HG03354 (cell line): ENCODE measurements around the gene CYYR1.

Experiments used
- ATAC-seq: cut with Tn5 transposase; IDR thresholded peaks from one replicate; pipeline ENCODE4 v1.9.1; 2021; ENCODE audit warnings: mild to moderate bottlenecking; ENCODE audit not compliant: unreplicated experiment, poor library complexity, severe bottlenecking

The CYYR1 gene

DNA sequence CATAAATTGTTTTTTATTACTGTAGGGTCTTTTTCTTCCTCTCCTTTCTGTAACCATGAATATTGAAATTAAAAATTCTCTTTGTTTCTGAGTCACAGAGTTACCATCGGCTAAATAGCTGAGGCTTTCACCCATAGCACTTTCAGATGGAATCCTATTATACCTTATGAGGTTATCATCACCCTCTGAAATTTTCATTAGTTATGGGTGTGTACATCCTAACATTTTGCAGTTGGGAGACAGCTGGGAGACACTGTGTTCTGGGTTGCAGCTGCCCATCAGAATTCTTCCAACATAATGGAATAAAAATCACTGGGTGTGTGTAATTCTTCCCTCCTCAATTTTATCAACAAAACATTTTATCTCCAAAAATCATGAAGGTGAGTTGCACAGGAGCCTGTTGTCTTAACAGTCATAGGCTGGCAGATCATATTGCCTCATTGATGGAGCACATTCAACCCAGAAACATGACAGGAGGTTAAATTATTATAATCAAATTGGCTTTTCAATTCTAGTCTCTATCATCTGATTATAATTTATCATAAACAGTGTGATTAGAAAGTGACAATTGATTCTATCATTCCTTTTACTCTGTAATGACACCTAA is 17.4 kb downstream of the CYYR1 start:
- no peak for ATAC-seq

GRCh38 chr21:26554365-26554764 is 18.7 kb downstream of the CYYR1 start:
- ATAC-seq = no peak

DNA sequence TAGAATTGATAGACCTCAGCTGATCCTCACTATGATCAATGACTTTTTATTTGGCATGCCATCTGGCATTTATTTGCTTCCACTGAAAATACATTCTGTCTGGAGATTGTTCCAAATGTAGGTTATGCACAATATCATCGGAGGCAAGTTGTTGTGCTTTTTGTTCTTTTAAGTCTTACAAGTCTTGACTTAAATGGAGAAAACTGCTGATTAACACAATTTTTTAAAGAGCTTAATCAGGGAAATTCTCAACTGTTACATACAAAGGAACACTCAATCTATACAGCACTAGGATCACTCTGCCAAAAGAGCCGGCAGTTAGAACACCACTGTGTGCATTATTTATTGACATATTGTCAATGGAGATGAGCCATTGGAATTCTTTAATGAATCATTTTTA is 19.2 kb downstream of the CYYR1 start:
- ATAC-seq = no peak

GRCh38 chr21:26550326-26550725 is 22.8 kb downstream of the CYYR1 start:
- no peak for ATAC-seq

DNA sequence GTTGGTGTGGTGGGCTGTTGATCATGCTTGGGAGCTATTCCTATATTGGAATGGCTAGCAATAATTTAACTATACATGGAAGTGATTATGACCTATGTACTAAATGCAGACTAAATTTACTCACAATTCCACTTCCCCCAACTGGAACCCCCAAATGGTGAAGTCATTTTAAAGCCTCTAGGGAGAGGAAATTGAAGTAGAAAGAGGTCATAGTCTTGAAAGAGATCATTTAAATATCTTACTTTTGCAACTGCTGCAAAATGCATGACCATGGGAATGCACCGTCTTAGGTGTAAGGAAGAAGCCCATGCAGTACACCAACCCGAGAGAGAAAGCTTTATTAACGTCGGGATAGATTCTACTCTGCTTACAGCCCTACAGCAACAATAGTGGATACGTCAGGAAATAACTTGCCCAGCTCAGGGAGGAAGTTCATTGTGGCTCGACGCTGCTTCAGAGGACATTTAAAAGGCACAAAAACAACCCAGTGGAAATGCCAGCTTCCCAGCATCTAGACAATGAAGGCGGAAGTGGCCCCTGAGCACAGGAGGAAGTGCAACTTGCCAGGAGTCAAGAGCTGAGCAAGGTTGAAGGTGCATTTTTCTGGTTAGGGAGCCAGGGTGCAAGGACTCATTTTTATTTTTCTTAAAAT is 26.5 kb downstream of the CYYR1 start:
- ATAC-seq = no peak

GRCh38 chr21:26544201-26544775 is 28.8 kb downstream of the CYYR1 start:
- ATAC-seq = no peak

DNA sequence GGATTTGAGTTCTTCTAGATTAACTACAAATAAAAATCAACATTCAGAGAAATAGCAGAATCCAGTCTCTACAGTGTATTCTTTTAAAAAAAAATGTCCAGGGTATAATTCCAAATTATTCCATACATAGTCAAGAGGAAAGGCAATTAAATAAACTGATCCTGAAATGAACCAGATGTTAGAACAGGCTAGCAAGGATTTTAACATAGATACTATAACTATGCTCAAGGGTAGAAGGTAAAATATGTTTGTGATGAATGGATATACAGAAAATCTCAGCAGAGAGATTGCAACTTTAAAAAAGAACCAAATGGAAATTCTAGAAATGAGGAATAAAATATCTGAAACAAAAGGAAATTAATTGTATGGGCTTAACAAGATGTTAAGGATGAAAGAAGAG is 32.4 kb downstream of the CYYR1 start:
- no peak for ATAC-seq

- ATAC-seq = no peak
Measured at GRCh38 chr21:26539566-26539965, 33.5 kb downstream of the CYYR1 start.

DNA sequence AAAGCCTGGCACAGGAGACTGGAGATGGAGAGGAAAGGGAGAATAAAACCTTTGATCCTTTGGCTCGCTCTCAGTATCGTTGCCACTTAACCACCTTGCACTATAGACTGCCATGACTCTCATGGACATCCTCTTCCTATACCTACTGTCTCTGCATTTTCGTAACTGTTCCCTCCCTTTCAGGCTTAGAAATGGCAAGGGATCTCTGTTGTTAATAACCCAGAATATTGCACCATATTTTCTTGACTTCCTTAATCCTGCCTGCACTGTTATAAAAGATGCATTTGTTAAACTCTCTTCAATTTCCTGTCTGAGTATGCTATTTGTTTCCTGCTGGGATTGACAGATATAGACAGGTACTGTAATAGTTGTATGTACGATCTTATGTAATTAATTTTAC is 38.6 kb downstream of the CYYR1 start:
- no peak for ATAC-seq

DNA sequence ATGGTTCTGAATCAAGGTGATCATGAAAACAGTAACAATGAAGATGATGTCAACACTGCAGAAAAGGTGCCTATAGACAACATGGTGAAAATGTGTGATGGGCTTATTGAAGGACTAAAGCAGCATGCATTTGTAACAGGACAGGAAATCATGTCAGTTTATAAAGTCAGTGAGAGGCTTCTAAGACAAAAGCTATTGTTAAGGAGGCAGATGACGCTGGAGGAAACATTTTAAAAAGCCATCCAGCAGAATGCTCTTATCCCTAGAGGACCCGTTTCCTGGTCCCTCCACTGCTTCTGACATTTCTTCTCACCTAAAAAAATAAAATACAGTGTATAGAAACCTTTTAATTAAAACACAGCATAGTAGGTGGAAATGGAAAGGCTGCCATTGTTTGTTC is 40.9 kb downstream of the CYYR1 start:
- ATAC-seq = no peak

- no peak for ATAC-seq
Measured at GRCh38 chr21:26529526-26529925, 43.6 kb downstream of the CYYR1 start.

- no peak for ATAC-seq
Measured at GRCh38 chr21:26528882-26529281, 44.2 kb downstream of the CYYR1 start.

DNA sequence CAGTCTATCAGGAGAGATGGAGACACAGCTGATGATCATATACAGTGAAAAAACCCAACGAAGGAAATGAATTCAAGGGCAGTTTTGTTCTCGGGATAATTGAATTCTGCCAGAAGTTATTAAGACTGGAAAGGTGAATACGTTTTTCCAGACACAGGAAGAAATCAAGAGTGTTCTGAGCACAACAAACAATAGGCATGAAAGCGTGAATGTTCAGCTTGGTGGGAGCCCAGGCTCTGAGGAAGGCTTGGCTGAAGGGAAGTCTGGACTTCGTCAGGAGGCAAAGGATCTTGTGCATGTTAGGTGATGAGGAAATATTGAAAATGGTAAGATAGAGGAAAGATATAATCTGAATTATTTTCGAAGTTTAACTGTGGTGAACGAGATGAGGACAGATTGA is 50.4 kb downstream of the CYYR1 start:
- no peak for ATAC-seq

- ATAC-seq = no peak
Measured at GRCh38 chr21:26519142-26519541, 53.9 kb downstream of the CYYR1 start.

- no peak for ATAC-seq
Measured at GRCh38 chr21:26515257-26515656, 57.8 kb downstream of the CYYR1 start.

- no peak for ATAC-seq
Measured at GRCh38 chr21:26513212-26513611, 59.9 kb downstream of the CYYR1 start.

DNA sequence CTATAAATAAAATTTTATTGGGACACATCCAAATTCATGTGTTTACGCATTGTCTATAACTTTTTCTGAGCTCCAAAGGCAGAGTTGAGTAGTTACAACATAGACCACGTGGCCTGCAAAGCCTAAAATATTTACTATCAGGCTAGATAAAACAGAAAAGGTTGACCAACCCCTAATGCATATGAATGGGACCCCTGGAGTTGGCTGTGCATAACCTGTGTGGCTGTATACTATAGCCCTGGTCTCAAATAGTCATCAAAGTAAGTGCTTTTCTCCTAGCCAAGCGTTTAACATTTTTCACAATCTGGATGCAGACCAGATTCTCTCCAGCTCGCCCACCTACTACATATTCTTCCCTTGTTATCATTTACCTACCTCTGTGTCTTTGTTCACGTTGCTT is 60.4 kb downstream of the CYYR1 start:
- ATAC-seq = no peak

GRCh38 chr21:26508903-26509302 is 64.2 kb downstream of the CYYR1 start:
- no peak for ATAC-seq

DNA sequence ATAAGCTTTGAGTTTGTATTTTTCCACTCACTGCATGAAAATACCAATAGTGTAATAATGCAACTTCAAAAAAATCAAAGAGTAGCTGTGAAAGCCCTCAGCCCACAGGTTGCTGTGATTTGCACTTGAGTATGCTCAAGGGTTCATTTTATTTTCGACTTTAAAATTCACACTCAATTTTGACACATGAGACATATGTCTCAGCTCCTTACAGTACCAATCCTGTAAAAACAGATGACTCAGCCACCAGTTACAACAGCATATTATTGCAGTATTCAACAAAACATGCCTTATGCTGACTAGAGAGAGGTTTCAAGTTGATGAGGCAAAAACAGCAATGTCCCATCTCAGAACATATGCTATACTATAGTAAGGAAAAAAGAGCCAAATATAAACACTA is 66.1 kb downstream of the CYYR1 start:
- ATAC-seq = no peak

DNA sequence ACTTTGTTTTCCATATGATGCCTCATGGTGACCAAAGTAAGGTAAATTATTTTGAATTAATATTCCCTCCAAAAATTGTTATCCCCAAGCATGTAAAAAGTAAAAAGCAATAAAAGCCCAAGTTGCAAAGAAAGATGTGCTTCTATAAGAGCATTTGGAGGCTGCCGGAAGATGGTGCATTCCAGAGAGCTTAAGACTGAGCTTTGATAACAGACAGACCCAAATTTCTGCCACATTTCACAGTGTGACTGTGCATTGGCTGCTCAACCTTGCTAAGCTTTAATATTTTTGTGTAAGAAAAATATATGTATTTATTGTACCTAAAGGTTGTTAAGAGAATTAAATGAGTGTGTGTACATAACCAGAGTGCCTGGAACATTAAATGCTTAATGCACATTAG is 67.9 kb downstream of the CYYR1 start:
- ATAC-seq = no peak

DNA sequence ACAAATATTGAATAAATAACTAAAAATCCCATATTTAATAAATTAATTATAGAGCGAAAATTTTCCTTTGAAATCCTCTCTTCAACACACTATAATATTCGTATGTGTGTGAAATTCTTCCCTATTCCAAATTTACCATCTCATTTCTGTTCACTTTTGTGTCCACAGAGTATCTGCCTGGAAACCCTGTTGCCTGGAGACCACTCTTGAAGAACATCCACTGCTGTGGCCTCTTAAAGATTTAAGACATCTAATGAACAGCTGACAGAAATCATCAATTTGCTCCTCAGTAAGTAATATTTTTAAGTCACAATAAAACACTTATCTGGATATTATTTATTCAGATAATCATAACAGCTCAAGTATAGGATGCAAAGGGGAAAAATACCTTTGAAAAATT is 69.7 kb downstream of the CYYR1 start:
- ATAC-seq = no peak
